Measurements from ENCODE around the gene TMEM140.

TMEM140 gene

DNA sequence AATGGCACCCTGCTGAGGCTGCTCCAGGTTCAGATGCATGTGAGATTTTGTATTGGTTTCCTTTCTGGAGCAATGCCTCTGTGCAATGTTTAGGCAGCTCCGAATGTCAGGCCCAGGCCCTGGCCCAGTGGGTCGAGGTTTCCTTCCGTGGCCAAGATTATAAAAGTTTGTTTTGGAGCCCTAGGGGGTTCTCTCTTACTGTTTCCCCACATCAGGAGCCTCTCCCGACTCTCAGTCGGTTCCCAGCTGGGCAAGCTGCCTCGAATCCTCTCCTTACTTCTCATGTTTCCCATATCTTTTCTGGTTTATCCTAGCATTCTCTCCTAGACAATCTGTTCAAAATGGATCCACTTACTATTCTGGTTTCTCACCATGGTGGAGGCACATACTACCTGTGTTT is 11.0 kb downstream of the TMEM140 start:
- no peak for TF ChIP-seq RARB (CRISPR knock-in tag; IDR thresholded peaks at IDR 0.05)
- no peak for TF ChIP-seq CSDC2 (CRISPR knock-in tag; IDR thresholded peaks at IDR 0.05)
- TF ChIP-seq, protein P1, sequence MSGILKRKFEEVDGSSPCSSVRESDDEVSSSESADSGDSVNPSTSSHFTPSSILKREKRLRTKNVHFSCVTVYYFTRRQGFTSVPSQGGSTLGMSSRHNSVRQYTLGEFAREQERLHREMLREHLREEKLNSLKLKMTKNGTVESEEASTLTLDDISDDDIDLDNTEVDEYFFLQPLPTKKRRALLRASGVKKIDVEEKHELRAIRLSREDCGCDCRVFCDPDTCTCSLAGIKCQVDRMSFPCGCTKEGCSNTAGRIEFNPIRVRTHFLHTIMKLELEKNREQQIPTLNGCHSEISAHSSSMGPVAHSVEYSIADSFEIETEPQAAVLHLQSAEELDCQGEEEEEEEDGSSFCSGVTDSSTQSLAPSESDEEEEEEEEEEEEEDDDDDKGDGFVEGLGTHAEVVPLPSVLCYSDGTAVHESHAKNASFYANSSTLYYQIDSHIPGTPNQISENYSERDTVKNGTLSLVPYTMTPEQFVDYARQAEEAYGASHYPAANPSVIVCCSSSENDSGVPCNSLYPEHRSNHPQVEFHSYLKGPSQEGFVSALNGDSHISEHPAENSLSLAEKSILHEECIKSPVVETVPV (CRISPR knock-in tag; IDR thresholded peaks at IDR 0.05): no peak
- no peak for TF ChIP-seq SNAI2 (CRISPR knock-in tag; IDR thresholded peaks at IDR 0.05)
- TF ChIP-seq ZFP30 (CRISPR knock-in tag; IDR thresholded peaks at IDR 0.05): no peak
- TF ChIP-seq ZNF70 (CRISPR knock-in tag; IDR thresholded peaks at IDR 0.05): no peak
- TF ChIP-seq, protein P2, sequence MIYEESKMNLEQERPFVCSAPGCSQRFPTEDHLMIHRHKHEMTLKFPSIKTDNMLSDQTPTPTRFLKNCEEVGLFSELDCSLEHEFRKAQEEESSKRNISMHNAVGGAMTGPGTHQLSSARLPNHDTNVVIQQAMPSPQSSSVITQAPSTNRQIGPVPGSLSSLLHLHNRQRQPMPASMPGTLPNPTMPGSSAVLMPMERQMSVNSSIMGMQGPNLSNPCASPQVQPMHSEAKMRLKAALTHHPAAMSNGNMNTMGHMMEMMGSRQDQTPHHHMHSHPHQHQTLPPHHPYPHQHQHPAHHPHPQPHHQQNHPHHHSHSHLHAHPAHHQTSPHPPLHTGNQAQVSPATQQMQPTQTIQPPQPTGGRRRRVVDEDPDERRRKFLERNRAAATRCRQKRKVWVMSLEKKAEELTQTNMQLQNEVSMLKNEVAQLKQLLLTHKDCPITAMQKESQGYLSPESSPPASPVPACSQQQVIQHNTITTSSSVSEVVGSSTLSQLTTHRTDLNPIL (CRISPR knock-in tag; IDR thresholded peaks at IDR 0.05; ENCODE audit: low read depth): no peak
- no peak for TF ChIP-seq ZC3H10 (CRISPR knock-in tag; IDR thresholded peaks at IDR 0.05)
- no peak for TF ChIP-seq ZNF8 (CRISPR knock-in tag; IDR thresholded peaks at IDR 0.05)
- no peak for TF ChIP-seq TCF4 (CRISPR knock-in tag; IDR thresholded peaks at IDR 0.05; ENCODE audit: borderline replicate concordance)
- TF ChIP-seq ZFP3 (CRISPR knock-in tag; IDR thresholded peaks at IDR 0.05): no peak
- TF ChIP-seq ZNF565 (CRISPR knock-in tag; conservative IDR thresholded peaks at IDR 0.05; ENCODE audit: low read depth): no peak
- no peak for TF ChIP-seq TOX (CRISPR knock-in tag; IDR thresholded peaks at IDR 0.05; ENCODE audit: borderline replicate concordance)
- TF ChIP-seq BACH2 (CRISPR knock-in tag; IDR thresholded peaks at IDR 0.05; ENCODE audit: borderline replicate concordance): no peak
- no peak for ATAC-seq

DNA sequence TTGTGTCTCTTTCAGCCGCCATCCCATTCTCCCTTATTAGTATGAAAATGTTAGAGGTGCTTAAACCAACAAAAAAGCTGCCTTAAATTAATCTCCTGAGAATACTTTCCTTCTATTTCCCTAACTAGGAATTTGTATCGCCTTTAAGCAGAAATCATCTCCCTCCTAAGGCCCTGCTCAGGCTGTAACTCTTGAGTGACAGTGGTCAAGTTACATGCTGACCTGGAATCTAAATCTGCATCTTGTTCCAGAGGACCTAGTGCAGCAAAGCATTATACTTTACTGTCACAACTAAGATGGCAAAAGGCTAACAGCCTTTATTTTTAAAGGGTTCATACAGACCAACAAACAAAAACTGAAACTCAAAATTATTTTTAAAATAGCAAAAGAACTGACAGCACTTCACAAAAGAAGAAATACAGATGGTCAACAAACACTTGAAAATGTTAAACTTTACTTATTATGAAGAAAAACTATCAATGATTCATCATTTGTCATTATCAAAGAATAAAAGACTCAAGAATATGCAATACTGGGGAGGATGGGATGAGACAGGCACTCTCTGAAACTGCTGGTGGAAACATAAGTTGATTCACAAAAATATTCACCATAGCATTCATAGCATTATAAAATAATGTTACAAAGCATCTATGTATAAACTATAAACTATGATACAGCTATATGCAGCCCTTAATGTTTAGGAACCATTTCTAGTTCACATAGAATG is 11.7 kb downstream of the TMEM140 start:
- no peak for ATAC-seq
- no peak for TF ChIP-seq TOX (CRISPR knock-in tag; IDR thresholded peaks at IDR 0.05; ENCODE audit: borderline replicate concordance)
- no peak for TF ChIP-seq ISL1 (CRISPR knock-in tag; IDR thresholded peaks at IDR 0.05)
- TF ChIP-seq, protein P3, sequence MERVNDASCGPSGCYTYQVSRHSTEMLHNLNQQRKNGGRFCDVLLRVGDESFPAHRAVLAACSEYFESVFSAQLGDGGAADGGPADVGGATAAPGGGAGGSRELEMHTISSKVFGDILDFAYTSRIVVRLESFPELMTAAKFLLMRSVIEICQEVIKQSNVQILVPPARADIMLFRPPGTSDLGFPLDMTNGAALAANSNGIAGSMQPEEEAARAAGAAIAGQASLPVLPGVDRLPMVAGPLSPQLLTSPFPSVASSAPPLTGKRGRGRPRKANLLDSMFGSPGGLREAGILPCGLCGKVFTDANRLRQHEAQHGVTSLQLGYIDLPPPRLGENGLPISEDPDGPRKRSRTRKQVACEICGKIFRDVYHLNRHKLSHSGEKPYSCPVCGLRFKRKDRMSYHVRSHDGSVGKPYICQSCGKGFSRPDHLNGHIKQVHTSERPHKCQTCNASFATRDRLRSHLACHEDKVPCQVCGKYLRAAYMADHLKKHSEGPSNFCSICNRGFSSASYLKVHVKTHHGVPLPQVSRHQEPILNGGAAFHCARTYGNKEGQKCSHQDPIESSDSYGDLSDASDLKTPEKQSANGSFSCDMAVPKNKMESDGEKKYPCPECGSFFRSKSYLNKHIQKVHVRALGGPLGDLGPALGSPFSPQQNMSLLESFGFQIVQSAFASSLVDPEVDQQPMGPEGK (CRISPR knock-in tag; IDR thresholded peaks at IDR 0.05; ENCODE audit: borderline replicate concordance): no peak
- TF ChIP-seq ESRRG (CRISPR knock-in tag; IDR thresholded peaks at IDR 0.05): no peak
- TF ChIP-seq, protein P1 (CRISPR knock-in tag; IDR thresholded peaks at IDR 0.05): no peak
- TF ChIP-seq, protein P2 (CRISPR knock-in tag; IDR thresholded peaks at IDR 0.05; ENCODE audit: low read depth): no peak
- TF ChIP-seq ARNTL (CRISPR knock-in tag; IDR thresholded peaks at IDR 0.05; ENCODE audit: borderline replicate concordance, low read depth): no peak
- TF ChIP-seq ZNF565 (CRISPR knock-in tag; conservative IDR thresholded peaks at IDR 0.05; ENCODE audit: low read depth): no peak
- no peak for TF ChIP-seq ZNF70 (CRISPR knock-in tag; IDR thresholded peaks at IDR 0.05)
- TF ChIP-seq PPARA (CRISPR knock-in tag; IDR thresholded peaks at IDR 0.05; ENCODE audit: borderline replicate concordance): no peak
- TF ChIP-seq OSR1 (CRISPR knock-in tag; IDR thresholded peaks at IDR 0.05): no peak
- no peak for TF ChIP-seq CSDC2 (CRISPR knock-in tag; IDR thresholded peaks at IDR 0.05)
- no peak for TF ChIP-seq TCF4 (CRISPR knock-in tag; IDR thresholded peaks at IDR 0.05; ENCODE audit: borderline replicate concordance)

DNA sequence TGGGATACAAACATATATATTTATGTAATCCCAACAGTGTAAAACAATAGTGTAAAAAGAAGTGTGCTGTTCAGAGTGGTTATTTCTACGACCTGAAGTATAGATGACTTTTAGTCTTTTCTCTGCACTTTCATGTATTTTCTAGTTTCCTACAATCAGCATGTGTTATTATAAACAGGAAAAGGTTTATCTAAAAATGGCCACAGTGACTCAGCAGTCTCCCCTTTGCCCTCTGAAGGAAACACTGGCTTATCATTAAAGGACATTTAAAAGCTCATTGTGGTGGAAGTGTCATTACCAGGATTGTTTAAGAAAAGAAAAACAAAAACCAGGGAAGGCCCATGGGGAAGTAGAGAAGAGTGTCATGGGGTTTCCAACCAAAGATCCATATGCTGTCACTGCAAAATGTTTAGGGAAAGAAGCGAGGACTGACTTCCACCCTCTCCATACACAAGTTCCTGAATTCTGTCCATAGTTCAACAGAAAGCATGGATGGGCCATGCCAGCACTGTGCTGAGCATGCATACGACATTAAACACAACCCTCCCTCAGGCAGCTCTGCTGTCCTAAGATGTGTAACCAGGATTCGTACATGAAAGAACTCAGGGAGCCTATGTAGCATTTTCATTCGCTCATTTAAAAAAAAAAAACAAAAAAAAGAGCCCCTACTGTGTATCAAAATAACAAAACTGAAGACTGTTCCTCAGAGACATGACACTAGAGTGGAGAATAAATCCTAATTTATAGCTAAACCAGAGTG is 12.4 kb downstream of the TMEM140 start:
- ATAC-seq: peak; percentile 9
- TF ChIP-seq ZC3H10 (CRISPR knock-in tag; IDR thresholded peaks at IDR 0.05) (no peak), ZFP3 (CRISPR knock-in tag; IDR thresholded peaks at IDR 0.05) (no peak), GLIS3 (CRISPR knock-in tag; IDR thresholded peaks at IDR 0.05) (no peak), ESRRG (CRISPR knock-in tag; IDR thresholded peaks at IDR 0.05) (no peak), CSDC2 (CRISPR knock-in tag; IDR thresholded peaks at IDR 0.05) (no peak), ISL1 (CRISPR knock-in tag; IDR thresholded peaks at IDR 0.05) (no peak), TCF4 (CRISPR knock-in tag; IDR thresholded peaks at IDR 0.05; ENCODE audit: borderline replicate concordance) (no peak), TOX (CRISPR knock-in tag; IDR thresholded peaks at IDR 0.05; ENCODE audit: borderline replicate concordance) (no peak), ZFP30 (CRISPR knock-in tag; IDR thresholded peaks at IDR 0.05) (no peak)
- TF ChIP-seq, protein P3 (CRISPR knock-in tag; IDR thresholded peaks at IDR 0.05; ENCODE audit: borderline replicate concordance): no peak
- TF ChIP-seq, protein P1 (CRISPR knock-in tag; IDR thresholded peaks at IDR 0.05): no peak
- TF ChIP-seq, protein P4, sequence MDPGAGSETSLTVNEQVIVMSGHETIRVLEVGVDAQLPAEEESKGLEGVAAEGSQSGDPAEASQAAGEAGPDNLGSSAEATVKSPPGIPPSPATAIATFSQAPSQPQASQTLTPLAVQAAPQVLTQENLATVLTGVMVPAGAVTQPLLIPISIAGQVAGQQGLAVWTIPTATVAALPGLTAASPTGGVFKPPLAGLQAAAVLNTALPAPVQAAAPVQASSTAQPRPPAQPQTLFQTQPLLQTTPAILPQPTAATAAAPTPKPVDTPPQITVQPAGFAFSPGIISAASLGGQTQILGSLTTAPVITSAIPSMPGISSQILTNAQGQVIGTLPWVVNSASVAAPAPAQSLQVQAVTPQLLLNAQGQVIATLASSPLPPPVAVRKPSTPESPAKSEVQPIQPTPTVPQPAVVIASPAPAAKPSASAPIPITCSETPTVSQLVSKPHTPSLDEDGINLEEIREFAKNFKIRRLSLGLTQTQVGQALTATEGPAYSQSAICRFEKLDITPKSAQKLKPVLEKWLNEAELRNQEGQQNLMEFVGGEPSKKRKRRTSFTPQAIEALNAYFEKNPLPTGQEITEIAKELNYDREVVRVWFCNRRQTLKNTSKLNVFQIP (CRISPR knock-in tag; IDR thresholded peaks at IDR 0.05; ENCODE audit: borderline replicate concordance, low read depth): no peak
